ENCODE results near the gene OTOG. TPM values are rescaled to one million over a fixed set of nuclear protein-coding genes. Genes with fewer than 3 reads are reported as not detected.

Gene OTOG
- total RNA-seq, 1 experiment from 2014 or later: not detected

- ChIA-PET POLR2A (no interaction called here), CTCF (interaction anchor here (1.0 to 1.7 kb wide), 2 partner anchors 9 to 32 kb away, joined by 4 read pairs; no protein-coding TSS in a partner anchor)
- no TSS peak for BruUV-seq (replicated peaks)
- no peak for DNase-seq (ENCODE audit: unreplicated experiment)
- TF ChIP-seq CTCF (IDR thresholded peaks at IDR 0.05; ENCODE audit: unreplicated experiment): no peak
- H3K4me1 Mint-ChIP-seq (ENCODE audit: insufficient read depth, unreplicated experiment): no peaks in the 10 kb centered on the region
- H3K36me3 Mint-ChIP-seq (ENCODE audit: insufficient read depth, unreplicated experiment): no peaks in the 10 kb centered on the region
- H3K4me3 Mint-ChIP-seq (ENCODE audit: unreplicated experiment): no peak overlapping the region
- peaks cover 14% of the 10 kb centered on the region for H3K27me3 Mint-ChIP-seq (ENCODE audit: insufficient read depth, unreplicated experiment)
- H3K9me3 Mint-ChIP-seq (ENCODE audit: unreplicated experiment): no peaks in the 10 kb centered on the region
- no peak overlapping the region for H3K27ac Mint-ChIP-seq (ENCODE audit: low read depth, unreplicated experiment)
- intact Hi-C loops (cut with micrococcal nuclease): no loop called here
Measured at GRCh38 chr11:17560281-17561110, 13.4 kb downstream of the OTOG start.

- no TSS peak for BruUV-seq (replicated peaks)
- peaks cover 16% of the 10 kb centered on the region for H3K27me3 Mint-ChIP-seq (ENCODE audit: insufficient read depth, unreplicated experiment)
Measured at GRCh38 chr11:17561111-17561415, 14.0 kb downstream of the OTOG start.

GRCh38 chr11:17561526-17561925 is 14.5 kb downstream of the OTOG start:
- peaks cover 20% of the 10 kb centered on the region for H3K27me3 Mint-ChIP-seq (ENCODE audit: insufficient read depth, unreplicated experiment)
- H3K9me3 Mint-ChIP-seq (ENCODE audit: unreplicated experiment): no peaks in the 10 kb centered on the region
- intact Hi-C loops (cut with micrococcal nuclease): no loop called here
- no peak for TF ChIP-seq CTCF (IDR thresholded peaks at IDR 0.05; ENCODE audit: unreplicated experiment)
- BruUV-seq (replicated peaks): no TSS peak
- ChIA-PET CTCF (interaction anchor here (1.3 kb wide), 1 partner anchor 178 kb away, joined by 7 read pairs; no protein-coding TSS in a partner anchor), POLR2A (no interaction called here)
- DNase-seq (ENCODE audit: unreplicated experiment): no peak
- H3K4me3 Mint-ChIP-seq (ENCODE audit: unreplicated experiment): no peak overlapping the region
- no peak overlapping the region for H3K27ac Mint-ChIP-seq (ENCODE audit: low read depth, unreplicated experiment)
- H3K4me1 Mint-ChIP-seq (ENCODE audit: insufficient read depth, unreplicated experiment): no peaks in the 10 kb centered on the region
- no peaks in the 10 kb centered on the region for H3K36me3 Mint-ChIP-seq (ENCODE audit: insufficient read depth, unreplicated experiment)

More at GRCh38 chr11:17561111-17561415, 14.0 kb downstream of the OTOG start:
- DNase-seq (ENCODE audit: unreplicated experiment): no peak
- CTCF ChIA-PET: no interaction called here
- intact Hi-C loops (cut with micrococcal nuclease): no loop called here
- no peaks in the 10 kb centered on the region for H3K9me3 Mint-ChIP-seq (ENCODE audit: unreplicated experiment)
- no peak overlapping the region for H3K4me3 Mint-ChIP-seq (ENCODE audit: unreplicated experiment)
- POLR2A ChIA-PET: no interaction called here
- H3K4me1 Mint-ChIP-seq (ENCODE audit: insufficient read depth, unreplicated experiment): no peaks in the 10 kb centered on the region
- H3K36me3 Mint-ChIP-seq (ENCODE audit: insufficient read depth, unreplicated experiment): no peaks in the 10 kb centered on the region
- TF ChIP-seq CTCF (IDR thresholded peaks at IDR 0.05; ENCODE audit: unreplicated experiment): no peak
- no peak overlapping the region for H3K27ac Mint-ChIP-seq (ENCODE audit: low read depth, unreplicated experiment)

- H3K27ac Mint-ChIP-seq (ENCODE audit: low read depth, unreplicated experiment): no peak overlapping the region
- peak; percentile 24 for DNase-seq (ENCODE audit: unreplicated experiment)
- POLR2A ChIA-PET: interaction anchor here (0.9 kb wide), 1 partner anchor 9 kb away, joined by 3 read pairs; no protein-coding TSS in a partner anchor
- H3K27me3 Mint-ChIP-seq (ENCODE audit: insufficient read depth, unreplicated experiment): peaks cover 29% of the 10 kb centered on the region
- peaks cover 5% of the 10 kb centered on the region for H3K36me3 Mint-ChIP-seq (ENCODE audit: insufficient read depth, unreplicated experiment)
- no peaks in the 10 kb centered on the region for H3K4me1 Mint-ChIP-seq (ENCODE audit: insufficient read depth, unreplicated experiment)
- H3K9me3 Mint-ChIP-seq (ENCODE audit: unreplicated experiment): no peaks in the 10 kb centered on the region
- TF ChIP-seq CTCF (IDR thresholded peaks at IDR 0.05; ENCODE audit: unreplicated experiment): no peak
- intact Hi-C loops (cut with micrococcal nuclease): no loop called here
- no TSS peak for BruUV-seq (replicated peaks)
- CTCF ChIA-PET: interaction anchor here (0.6 kb wide), 2 partner anchors 35 to 209 kb away, joined by 3 read pairs; no protein-coding TSS in a partner anchor
- no peak overlapping the region for H3K4me3 Mint-ChIP-seq (ENCODE audit: unreplicated experiment)
Measured at GRCh38 chr11:17563231-17563646, 16.2 kb downstream of the OTOG start.

Measured in MCF 10A (cell line).